ENCODE measurements around the gene SNX11.

Gene SNX11

DNA sequence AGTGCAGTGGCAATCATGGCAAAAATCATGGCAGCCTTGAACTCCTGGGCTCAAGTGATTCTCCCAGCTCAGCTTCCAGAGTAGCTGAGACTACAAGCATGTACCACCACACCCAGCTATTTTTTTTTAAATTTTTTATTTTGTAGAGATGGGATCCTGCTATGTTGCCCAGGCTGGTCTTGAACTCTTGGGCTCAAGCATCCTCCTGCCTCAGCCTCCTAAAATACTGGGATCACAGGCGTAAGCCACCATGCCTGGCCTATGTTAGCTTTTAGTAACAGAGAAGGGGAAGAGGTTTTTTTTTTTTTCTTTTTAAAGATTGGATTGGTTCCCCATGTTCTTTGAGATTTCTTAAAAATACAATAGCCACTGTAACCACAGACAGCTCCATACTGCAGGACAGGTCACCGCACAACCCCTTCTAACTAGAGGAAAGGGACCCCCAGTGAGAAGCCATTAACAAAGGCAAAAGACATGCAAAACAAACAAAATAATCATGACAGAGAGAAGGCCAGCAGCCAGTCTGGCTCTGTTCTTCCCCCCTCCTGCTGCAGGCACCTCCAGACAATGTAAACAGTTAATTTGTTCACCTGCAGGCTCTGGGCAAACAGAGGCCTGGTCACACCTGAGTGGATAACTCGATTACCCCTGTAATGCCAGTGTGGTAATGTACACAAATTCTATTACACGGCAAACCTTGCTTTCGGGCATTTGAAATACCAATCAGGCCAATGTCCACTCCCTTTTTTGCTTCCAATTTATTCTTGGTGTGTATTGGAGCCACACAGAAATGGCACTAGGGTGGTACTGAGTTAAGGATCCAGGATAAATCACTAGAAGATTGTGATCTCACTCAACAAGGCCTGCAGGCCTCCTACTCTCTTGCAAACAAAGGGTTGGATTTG is 52.9 kb downstream of the SNX11 start:
- peaks cover 7% of the 10 kb centered on the region for H3K4me1 Mint-ChIP-seq
- H3K36me3 Mint-ChIP-seq: peaks cover 81% of the 10 kb centered on the region
- H3K4me3 Mint-ChIP-seq: no peak overlapping the region
- no peak overlapping the region for H3K27ac Mint-ChIP-seq
- no peak for ATAC-seq
- no peaks in the 10 kb centered on the region for H3K9me3 Mint-ChIP-seq
- DNase-seq (ENCODE audit: low spot score in 2 of 2): no peak

DNA sequence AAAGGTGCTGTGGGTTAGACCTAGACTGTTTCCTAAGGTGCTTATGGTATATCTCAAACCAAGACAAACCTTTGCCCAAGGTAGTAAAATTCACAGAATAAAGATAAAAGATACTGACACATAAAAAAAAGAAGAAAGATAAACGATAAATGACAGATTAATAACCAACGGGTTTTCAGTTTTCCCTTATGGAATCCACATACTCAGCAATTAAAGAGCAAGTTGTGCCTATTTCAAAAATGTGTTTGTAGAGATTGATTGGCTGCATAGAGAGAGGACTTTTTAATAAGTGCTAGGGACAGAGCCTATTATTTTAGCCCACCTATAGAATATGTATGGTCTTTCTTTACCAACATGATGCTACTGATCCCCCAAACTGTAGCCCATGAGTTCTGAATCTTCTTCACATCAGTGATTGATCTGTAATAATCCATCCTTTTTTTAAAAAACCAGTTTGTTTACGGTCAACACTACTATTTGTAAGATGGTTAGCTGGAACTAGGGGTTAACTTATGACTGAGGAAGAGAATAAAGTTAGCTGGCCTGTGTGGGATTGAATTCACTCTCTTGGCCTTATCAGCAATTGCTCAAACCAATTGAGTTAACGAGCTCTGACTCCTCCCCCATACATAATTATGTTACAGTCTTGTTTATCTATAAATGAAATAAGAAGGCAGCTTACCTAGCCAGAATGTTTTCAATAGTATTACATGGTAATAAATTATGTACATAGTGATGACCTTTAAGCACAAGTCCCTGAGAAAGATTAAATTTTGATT is 53.8 kb downstream of the SNX11 start:
- peaks cover 72% of the 10 kb centered on the region for H3K36me3 Mint-ChIP-seq
- no peaks in the 10 kb centered on the region for H3K9me3 Mint-ChIP-seq
- H3K4me1 Mint-ChIP-seq: peaks cover 7% of the 10 kb centered on the region
- DNase-seq (ENCODE audit: low spot score in 2 of 2) (no peak), ATAC-seq (no peak)
- H3K27ac Mint-ChIP-seq: no peak overlapping the region
- H3K4me3 Mint-ChIP-seq: no peak overlapping the region

DNA sequence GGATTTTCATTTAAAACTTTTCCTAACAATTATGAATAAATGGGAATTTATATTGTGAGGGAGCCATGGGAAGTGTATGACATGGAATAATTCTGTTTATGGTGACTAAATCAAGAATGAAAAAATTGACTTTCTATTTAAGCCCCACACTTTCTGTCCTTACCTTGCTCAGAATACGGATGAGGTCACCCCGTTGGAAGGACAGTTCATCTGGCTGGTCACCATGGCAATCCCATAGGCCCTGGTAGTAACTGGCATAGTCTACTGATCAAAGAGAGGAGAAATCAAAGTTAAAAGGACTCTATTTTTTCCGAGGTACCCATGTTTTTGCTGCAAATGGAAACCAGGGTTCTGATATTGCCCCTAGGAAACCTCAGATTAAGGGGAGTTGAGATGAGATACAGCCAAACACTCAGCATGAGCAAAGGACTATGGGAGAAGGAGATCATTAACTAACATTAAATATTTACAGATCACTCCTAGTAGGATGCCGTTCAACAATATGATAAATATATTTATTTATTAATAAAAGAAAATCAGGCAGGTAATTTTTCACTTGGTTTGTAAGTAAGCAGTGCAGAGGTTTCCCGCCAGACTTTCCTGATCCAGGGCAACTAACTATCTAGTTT is 54.9 kb downstream of the SNX11 start:
- Mint-ChIP-seq H3K4me3 (no peak overlapping the region), H3K36me3 (peaks cover 61% of the 10 kb centered on the region), H3K4me1 (peaks cover 7% of the 10 kb centered on the region), H3K9me3 (no peaks in the 10 kb centered on the region), H3K27ac (peak overlapping the region; percentile 68)
- no peak for DNase-seq (ENCODE audit: low spot score in 2 of 2)
- no peak for ATAC-seq

DNA sequence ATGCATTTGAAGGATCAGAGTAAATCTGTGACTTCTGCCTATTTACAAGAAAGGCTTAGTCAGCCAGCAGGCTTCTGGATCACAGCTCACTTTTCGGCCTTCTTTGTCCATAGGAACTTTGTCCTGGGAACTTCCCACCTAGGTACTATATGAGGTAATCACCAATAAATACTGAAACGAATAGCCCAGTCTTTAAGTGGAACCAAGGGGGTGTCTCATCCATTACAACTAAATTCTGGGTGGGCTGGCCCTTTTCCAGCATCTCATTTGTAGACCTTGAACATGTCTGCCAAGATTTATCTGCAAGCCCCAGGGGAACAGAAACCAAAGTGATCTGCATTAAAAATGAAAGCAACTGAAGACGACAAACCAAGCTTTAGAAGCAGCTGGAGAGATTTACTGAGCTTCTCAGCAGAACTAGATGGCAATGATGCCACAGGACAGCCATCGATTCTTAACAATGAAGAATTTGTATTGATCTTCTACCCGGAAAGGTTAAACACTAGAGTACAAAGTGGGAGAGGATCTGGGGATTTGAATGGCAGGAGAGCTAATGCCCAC is 55.5 kb downstream of the SNX11 start:
- Mint-ChIP-seq H3K4me3 (no peak overlapping the region), H3K4me1 (peaks cover 7% of the 10 kb centered on the region), H3K27ac (peak overlapping the region; percentile 68), H3K36me3 (peaks cover 55% of the 10 kb centered on the region), H3K9me3 (no peaks in the 10 kb centered on the region)
- ATAC-seq (no peak), DNase-seq (ENCODE audit: low spot score in 2 of 2) (no peak)

DNA sequence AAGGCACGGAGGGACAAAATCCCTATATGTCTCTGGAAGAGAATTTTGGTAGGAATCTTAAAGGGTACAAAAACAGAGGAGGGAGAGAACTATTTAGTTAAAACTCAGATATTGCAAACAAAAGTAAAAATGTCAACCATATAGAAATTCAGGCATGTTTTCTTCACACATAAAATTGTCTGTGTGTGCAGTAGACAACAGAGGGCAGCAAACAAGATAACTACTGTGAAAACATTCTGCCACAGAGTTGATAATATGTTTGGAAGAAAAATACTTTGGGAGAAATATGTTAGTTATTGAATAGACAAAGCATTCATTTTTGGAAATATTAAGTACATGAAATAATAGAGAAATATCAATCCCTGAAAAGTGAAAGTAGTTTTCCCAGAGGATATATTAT is 56.2 kb downstream of the SNX11 start:
- Mint-ChIP-seq H3K27ac (peak overlapping the region; percentile 68), H3K9me3 (no peaks in the 10 kb centered on the region), H3K4me1 (peaks cover 7% of the 10 kb centered on the region), H3K4me3 (no peak overlapping the region), H3K36me3 (peaks cover 54% of the 10 kb centered on the region)
- no peak for DNase-seq (ENCODE audit: low spot score in 2 of 2)
- no peak for ATAC-seq

DNA sequence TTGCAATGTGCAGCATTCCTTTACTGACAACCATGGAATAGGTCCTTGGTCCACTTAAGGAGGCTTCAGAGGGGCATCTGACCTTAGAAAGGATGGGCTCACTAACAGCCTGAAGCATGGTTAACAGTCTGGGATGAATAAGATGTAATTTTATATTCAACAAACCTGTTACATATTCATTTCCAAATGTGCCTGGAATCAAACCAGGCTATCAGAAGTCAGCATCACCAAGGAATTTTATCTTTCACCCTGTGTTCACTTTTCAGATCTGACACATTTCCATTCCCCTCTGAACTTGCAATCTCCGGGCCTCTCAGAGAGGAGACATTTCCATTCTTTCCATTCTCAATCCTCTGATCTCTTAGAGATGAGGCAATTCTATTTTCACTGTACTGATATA is 62.4 kb downstream of the SNX11 start:
- peaks cover 11% of the 10 kb centered on the region for H3K4me1 Mint-ChIP-seq
- no peak overlapping the region for H3K4me3 Mint-ChIP-seq
- H3K9me3 Mint-ChIP-seq: no peaks in the 10 kb centered on the region
- ATAC-seq (no peak), DNase-seq (ENCODE audit: low spot score in 2 of 2) (no peak)
- H3K36me3 Mint-ChIP-seq: peaks cover 52% of the 10 kb centered on the region
- no peak overlapping the region for H3K27ac Mint-ChIP-seq
